ENCODE measurements around the gene CALCOCO2. TPM values are rescaled to one million over a fixed set of nuclear protein-coding genes. Genes with fewer than 3 reads are reported as not detected.
A peak's percentile ranks its signal among the peaks of the same experiment; 100 is the strongest.
"Not testable (repeated sequence)": the region's sequence is repeated elsewhere in the genome, so short reads cannot be mapped to it uniquely, and the experiment has no call there.

Gene CALCOCO2
- total RNA-seq, 2 experiments from 2014 or later, result 162 to 176 TPM

DNA sequence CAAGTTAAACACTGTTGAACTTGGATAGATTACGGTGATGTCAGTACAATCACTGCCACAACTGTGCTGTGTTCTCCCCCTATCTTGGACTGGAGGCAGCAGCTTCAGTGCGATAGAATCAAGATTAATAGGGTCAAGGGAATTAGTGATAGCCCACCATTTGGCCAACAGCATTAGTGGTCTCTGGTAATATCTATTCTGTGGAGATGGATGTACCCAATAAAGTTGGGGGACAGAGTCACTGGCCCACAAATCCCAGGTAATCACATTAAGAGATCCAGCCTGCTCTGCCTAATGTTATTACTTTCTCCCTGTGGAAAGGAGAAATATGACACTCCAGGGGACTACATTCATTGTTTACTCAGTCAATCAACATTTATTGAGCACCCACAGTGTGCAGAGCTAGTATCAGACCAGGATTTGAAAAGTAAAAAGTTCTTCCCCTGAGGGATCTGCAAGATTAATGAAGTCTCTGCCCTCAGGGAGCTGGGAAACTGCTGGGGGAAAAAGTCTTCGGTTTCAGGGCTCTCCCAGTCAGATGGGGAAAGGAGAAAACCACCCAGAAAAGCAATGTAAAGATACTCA lies 38.2 kb downstream of the CALCOCO2 start:
- no peak for DNase-seq
- no peaks in the 10 kb centered on the region for H3K9me3 Mint-ChIP-seq
- peaks cover 7% of the 10 kb centered on the region for H3K4me1 Mint-ChIP-seq
- no peak overlapping the region for H3K4me3 Mint-ChIP-seq
- H3K36me3 Mint-ChIP-seq (ENCODE audit: low read depth), result peaks cover 18% of the 10 kb centered on the region
- CTCF ChIA-PET, result interaction anchor here (0.7 to 1.5 kb wide), 3 partner anchors 10 to 190 kb away, joined by 3 to 7 read pairs (median 3); no protein-coding TSS in a partner anchor
- H3K27me3 Mint-ChIP-seq, result no peaks in the 10 kb centered on the region
- POLR2A ChIA-PET, result interaction anchor here (1.0 to 1.6 kb wide), 3 partner anchors 9 to 51 kb away, joined by 3 to 4 read pairs (median 4); no protein-coding TSS in a partner anchor
- H3K27ac Mint-ChIP-seq, result no peak overlapping the region

DNA sequence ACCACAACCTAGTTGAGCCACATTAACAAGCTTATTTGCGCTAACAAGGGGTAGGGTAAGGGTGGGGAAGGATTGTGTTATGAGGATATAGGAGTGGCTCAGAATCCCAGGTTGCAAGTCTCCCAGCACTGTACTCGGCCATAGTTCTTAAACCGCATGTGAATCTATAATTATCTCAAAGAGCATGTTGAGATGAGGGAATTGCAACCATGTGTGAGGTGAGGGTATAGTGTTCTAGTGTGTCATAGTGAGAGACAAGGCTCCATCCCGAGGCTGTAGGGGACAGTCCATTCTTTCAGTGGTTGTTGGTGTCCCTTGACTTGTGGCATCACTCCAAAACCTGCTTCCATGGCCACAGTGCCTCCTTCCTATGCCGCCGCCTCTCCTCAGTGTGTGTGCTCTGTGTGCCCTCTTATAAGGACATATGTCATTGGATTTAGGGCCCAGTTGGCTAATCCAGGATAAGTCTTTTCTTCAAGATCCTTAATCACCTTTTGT lies 39.0 kb downstream of the CALCOCO2 start:
- CTCF ChIA-PET, result interaction anchor here (0.7 to 1.5 kb wide), 3 partner anchors 9 to 191 kb away, joined by 3 to 7 read pairs (median 3); no protein-coding TSS in a partner anchor
- Mint-ChIP-seq H3K27ac (no peak overlapping the region), H3K4me1 (peaks cover 7% of the 10 kb centered on the region), H3K4me3 (no peak overlapping the region), H3K27me3 (peaks cover 1% of the 10 kb centered on the region), H3K9me3 (no peaks in the 10 kb centered on the region), H3K36me3 (ENCODE audit: low read depth) (peaks cover 10% of the 10 kb centered on the region)
- POLR2A ChIA-PET, result no interaction called here
- DNase-seq, result no peak

DNA sequence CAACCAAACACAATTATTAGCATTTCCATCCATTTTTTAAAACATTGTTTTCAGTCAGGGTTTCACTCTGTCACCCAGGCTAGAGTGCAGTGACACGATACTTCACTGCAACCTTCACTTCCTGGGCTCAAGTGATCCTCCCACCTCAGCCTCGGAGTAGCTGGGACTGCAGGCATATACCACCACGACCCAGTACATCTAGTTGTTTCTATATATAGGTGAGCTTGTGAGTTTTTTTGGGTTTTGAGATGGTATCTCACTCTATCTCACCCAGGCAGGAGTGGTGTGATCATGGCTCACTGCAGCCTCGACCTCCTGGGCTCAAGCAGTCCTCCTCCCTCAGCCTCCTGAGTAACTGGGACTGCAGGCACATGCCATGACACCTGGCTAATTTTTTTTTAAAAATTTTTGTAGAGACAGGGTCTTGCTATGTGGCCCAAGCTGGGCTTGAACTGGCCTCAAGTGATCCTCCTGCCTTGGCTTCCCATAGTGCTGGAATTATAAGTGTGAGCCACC lies 40.3 kb downstream of the CALCOCO2 start:
- Mint-ChIP-seq H3K27me3 (peaks cover 3% of the 10 kb centered on the region), H3K4me1 (peaks cover 7% of the 10 kb centered on the region), H3K36me3 (ENCODE audit: low read depth) (peaks cover 3% of the 10 kb centered on the region), H3K27ac (no peak overlapping the region), H3K4me3 (no peak overlapping the region), H3K9me3 (no peaks in the 10 kb centered on the region)
- POLR2A ChIA-PET, result interaction anchor here (0.8 kb wide), 1 partner anchor 36 kb away, joined by 3 read pairs; no protein-coding TSS in a partner anchor
- DNase-seq, result no peak
- CTCF ChIA-PET, result interaction anchor here (0.6 to 19.7 kb wide), 5 partner anchors 8 to 62 kb away, joined by 3 to 570 read pairs (median 5); partner anchors contain the start of gene TTLL6

DNA sequence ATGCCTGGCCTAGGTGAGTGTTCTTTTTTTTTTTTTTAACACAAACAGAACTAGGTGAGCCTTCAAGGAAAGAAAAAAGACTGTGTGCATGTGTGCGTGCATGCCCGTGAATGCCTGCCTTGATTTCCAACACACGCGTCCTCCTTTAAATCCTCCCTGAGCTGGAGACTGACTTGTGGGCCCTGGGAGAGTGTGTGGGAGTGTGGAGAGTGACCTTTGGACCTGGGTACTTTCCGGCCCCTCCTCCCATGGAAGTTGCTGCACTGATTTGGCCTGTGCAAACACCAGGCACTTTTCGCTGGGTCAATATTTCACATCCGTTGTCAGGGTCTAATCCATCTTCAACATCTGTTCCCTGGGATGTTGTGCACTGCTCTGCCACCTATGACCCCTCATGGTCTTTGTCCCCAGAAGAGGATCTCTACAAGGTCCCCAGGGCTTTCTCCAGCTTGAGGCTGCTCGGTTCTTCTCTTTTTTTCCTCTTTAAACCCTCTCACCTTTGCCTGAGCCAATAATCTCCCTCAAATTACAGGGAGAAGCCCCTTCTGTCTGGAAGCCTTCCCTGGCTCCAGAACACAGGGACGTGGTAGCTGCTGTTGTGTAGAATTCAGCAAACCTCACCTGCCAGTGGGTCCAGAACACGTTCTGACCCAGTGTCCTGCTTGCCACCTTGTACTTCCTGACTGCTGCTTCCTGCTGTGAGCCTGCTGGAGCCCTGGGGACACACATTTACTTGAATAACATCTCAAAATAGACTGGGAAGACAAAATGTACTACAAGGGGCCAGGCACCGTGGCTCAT lies 40.9 kb downstream of the CALCOCO2 start:
- peaks cover 7% of the 10 kb centered on the region for H3K4me1 Mint-ChIP-seq
- POLR2A ChIA-PET, result interaction anchor here (0.7 kb wide), 1 partner anchor 854 kb away, joined by 3 read pairs; no protein-coding TSS in a partner anchor
- DNase-seq, result no peak
- no peak overlapping the region for H3K27ac Mint-ChIP-seq
- no peaks in the 10 kb centered on the region for H3K9me3 Mint-ChIP-seq
- CTCF ChIA-PET, result interaction anchor here (1.1 to 19.7 kb wide), 3 partner anchors 13 to 62 kb away, joined by 3 to 570 read pairs (median 15); partner anchors contain the start of gene TTLL6
- no peaks in the 10 kb centered on the region for H3K36me3 Mint-ChIP-seq (ENCODE audit: low read depth)
- H3K4me3 Mint-ChIP-seq, result no peak overlapping the region
- H3K27me3 Mint-ChIP-seq, result peaks cover 3% of the 10 kb centered on the region

DNA sequence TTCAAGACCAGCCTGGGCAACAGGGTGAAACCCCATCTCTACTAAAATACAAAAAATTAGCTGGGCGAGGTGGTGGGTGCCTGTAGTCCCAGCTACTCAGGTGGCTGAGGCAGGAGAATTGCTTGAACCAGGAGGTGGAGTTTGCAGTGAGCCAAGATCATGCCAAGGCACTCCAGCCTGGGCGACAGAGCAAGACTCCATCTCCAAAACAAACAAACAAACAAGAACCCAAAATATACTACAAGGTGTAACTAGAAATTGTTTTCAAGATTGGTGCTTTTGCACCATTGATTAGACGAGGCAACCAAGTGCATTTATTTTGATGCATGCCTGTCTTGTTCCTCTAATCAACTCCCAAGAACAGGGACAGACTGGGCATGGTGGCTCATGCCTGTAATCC lies 41.6 kb downstream of the CALCOCO2 start:
- H3K27ac Mint-ChIP-seq; DNase-seq; H3K4me1 Mint-ChIP-seq; H3K36me3 Mint-ChIP-seq (ENCODE audit: low read depth); H3K4me3 Mint-ChIP-seq; H3K9me3 Mint-ChIP-seq; H3K27me3 Mint-ChIP-seq; POLR2A ChIA-PET: not testable (repeated sequence)
- CTCF ChIA-PET, result interaction anchor here (2.0 to 19.7 kb wide), 2 partner anchors 12 to 63 kb away, joined by 15 to 570 read pairs; partner anchors contain the start of gene TTLL6

DNA sequence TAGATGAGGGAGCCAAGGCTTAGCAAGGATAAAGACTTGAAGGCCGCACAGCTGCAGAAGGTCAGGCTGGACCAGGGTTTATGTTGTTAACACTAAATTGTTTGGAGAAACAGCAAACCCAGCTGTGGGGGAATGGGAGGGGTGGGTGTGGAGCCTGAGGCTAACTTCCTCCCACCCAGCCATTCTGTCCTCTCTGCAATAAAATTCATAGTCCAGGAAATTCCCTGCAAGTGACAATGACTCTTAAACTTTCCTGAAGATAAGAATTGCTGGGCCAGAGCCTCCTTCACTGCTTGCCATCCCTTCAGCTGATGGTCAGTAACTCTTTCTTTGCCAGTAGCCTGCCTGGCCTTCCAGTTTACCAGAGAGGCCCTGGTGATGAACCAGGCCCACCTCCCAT lies 42.4 kb downstream of the CALCOCO2 start:
- Mint-ChIP-seq H3K4me3 (no peak overlapping the region), H3K4me1 (peaks cover 7% of the 10 kb centered on the region), H3K36me3 (ENCODE audit: low read depth) (no peaks in the 10 kb centered on the region), H3K9me3 (no peaks in the 10 kb centered on the region), H3K27ac (no peak overlapping the region), H3K27me3 (peaks cover 3% of the 10 kb centered on the region)
- CTCF ChIA-PET, result interaction anchor here (0.6 to 19.7 kb wide), 5 partner anchors 9 to 74 kb away, joined by 3 to 570 read pairs (median 5); partner anchors contain the start of gene TTLL6
- POLR2A ChIA-PET, result no interaction called here
- no peak for DNase-seq

DNA sequence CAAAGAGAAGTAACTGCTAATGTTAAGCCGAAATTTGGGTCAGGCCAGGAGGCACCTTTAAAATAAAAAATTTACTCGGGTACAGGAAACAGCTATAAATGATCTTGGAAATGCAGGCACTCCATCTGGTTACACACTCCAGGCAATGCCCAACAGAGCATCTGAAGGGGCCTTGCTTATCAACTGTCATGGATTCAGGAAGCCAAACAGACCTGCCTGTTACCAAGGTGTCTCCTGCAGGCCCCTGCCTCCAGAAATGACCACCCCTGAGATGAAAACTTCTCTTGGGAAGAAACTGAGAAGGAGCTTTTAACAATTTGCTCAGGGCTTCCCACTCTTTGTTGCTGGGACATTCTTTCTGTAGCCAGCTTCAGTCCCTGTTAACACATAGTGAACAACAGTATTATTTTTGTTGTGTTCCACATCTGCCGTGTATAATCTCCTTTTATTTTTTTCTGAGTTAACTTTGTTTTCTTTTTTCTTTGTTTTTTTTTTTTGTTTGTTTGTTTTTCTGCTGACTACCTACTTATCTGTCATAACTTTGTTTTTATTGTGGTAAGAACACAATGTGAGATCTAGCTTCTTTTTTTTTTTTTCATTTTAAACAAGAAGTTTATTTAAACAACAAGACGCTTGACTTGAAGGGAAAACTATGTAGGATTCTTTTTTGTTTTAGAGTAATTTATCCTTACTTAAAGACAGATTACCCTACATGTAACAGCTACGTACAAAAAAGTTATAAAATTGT lies 43.0 kb downstream of the CALCOCO2 start:
- no peak for DNase-seq
- POLR2A ChIA-PET, result interaction anchor here (0.6 kb wide), 1 partner anchor 960 kb away, joined by 3 read pairs; no protein-coding TSS in a partner anchor
- H3K4me3 Mint-ChIP-seq, result no peak overlapping the region
- no peaks in the 10 kb centered on the region for H3K36me3 Mint-ChIP-seq (ENCODE audit: low read depth)
- CTCF ChIA-PET, result interaction anchor here (0.6 to 19.7 kb wide), 8 partner anchors 9 to 196 kb away, joined by 3 to 570 read pairs (median 4); partner anchors contain the start of gene TTLL6
- peaks cover 7% of the 10 kb centered on the region for H3K4me1 Mint-ChIP-seq
- H3K27ac Mint-ChIP-seq, result no peak overlapping the region
- H3K9me3 Mint-ChIP-seq, result no peaks in the 10 kb centered on the region
- peaks cover 3% of the 10 kb centered on the region for H3K27me3 Mint-ChIP-seq

DNA sequence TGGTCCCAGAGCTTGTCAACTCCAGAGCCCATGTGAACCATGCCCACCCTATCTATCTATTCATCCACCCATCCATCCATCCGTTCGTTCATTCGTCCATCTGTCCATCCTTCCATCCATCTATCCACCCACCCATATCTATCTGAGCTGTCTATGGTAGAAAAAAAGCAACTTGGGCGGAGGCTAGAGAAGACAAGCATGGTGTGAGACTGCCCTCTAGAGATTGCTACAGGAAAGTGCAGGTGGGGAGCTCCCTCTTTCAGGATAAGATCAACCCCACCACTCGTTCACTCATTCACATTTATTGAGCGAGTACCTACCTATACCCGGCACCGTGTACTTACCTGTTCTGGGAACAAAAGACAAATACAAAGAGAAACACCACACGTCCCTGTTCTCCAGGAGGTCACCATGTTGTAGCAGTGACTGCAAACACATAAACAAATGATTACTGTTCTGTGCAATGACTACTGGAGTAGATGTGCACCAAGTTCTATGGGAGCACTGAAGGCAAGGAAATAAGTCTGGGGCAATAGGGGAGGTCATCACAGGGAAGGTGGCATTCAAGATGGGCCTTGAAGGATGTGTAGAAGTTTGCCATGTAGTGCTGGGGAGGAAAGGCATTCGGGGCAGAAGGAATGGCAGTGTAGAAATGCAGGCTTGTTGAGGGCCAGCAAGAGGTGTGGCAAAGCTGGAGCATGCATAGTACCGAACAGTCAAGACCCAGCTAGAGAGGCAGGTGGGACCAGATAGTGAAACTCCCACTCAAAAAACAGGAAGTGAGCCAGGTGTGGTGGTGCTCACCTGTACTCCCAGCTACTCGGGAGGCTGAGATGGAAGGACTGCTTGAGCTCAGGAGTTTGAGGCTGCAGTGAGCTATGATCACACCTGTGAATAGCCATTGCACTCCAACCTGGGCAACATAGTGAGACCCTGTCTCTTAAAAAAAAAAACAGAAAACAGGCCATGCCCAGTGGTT lies 48.4 kb downstream of the CALCOCO2 start:
- peaks cover 3% of the 10 kb centered on the region for H3K27me3 Mint-ChIP-seq
- H3K4me3 Mint-ChIP-seq, result no peak overlapping the region
- peak; percentile 58 for DNase-seq
- no peaks in the 10 kb centered on the region for H3K36me3 Mint-ChIP-seq (ENCODE audit: low read depth)
- H3K9me3 Mint-ChIP-seq, result no peaks in the 10 kb centered on the region
- POLR2A ChIA-PET, result interaction anchor here (0.5 to 1.8 kb wide), 13 partner anchors 10 to 202 kb away, joined by 3 to 5 read pairs (median 4); partner anchors contain the start of gene ATP5MC1
- H3K4me1 Mint-ChIP-seq, result peaks cover 24% of the 10 kb centered on the region
- no peak overlapping the region for H3K27ac Mint-ChIP-seq
- CTCF ChIA-PET, result interaction anchor here (0.6 to 19.7 kb wide), 42 partner anchors 9 to 613 kb away, joined by 3 to 570 read pairs (median 5); partner anchors contain the start of genes ATP5MC1, HOXB13 and TTLL6

DNA sequence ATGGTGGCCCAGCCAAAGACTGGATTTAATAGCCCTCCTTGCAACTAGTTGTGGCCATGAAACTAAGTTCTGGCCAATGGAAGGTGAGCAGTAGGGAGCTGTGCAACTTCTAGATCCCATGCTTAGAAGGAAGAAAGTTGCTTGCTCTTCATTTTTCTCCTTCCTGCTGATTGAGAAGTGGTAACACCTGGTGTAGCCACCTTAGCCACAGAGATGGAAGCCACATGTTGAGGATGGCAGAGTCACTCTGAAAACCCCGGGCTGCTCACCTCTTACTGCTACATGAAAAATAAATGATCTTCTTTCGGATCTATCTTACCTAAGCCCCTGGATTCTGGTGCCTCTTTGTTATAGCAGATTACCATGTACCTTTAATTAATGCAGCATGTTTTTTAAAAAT lies 51.4 kb downstream of the CALCOCO2 start:
- peak; percentile 53 for DNase-seq
- Mint-ChIP-seq H3K9me3 (no peaks in the 10 kb centered on the region), H3K4me3 (no peak overlapping the region), H3K4me1 (peaks cover 25% of the 10 kb centered on the region), H3K27ac (peak overlapping the region; percentile 53), H3K36me3 (ENCODE audit: low read depth) (no peaks in the 10 kb centered on the region), H3K27me3 (no peaks in the 10 kb centered on the region)
- ChIA-PET CTCF (interaction anchor here (0.7 to 19.7 kb wide), 6 partner anchors 9 to 202 kb away, joined by 3 to 570 read pairs (median 4); partner anchors contain the start of genes ATP5MC1 and TTLL6), POLR2A (interaction anchor here (0.9 to 2.0 kb wide), 3 partner anchors 10 to 151 kb away, joined by 3 to 4 read pairs (median 3); partner anchors contain the start of gene ATP5MC1)

DNA sequence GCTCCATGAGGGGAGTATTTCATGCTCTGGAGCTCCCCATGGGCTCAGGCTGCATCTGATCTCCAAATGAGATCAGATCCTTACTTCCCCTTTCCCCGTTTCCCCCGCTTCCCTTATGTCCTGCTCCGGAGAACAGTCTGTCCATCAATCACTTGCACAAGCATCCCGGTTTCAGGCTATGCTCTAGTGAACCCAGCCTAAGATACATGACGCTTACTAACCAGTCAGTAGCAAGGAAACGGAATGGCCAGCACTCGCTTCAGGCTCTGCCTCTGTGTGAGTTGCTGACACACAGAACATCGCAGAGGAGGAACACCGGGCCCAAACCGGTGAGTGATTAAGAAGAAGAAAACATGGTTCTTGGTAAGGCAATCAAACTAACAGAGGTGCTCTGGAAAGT lies 52.3 kb downstream of the CALCOCO2 start:
- no peaks in the 10 kb centered on the region for H3K9me3 Mint-ChIP-seq
- CTCF ChIA-PET, result interaction anchor here (0.7 to 19.7 kb wide), 8 partner anchors 9 to 203 kb away, joined by 3 to 570 read pairs (median 4); partner anchors contain the start of genes ATP5MC1 and TTLL6
- POLR2A ChIA-PET, result interaction anchor here (0.9 to 2.0 kb wide), 4 partner anchors 9 to 150 kb away, joined by 3 to 4 read pairs (median 3); partner anchors contain the start of gene ATP5MC1
- peaks cover 25% of the 10 kb centered on the region for H3K4me1 Mint-ChIP-seq
- no peaks in the 10 kb centered on the region for H3K27me3 Mint-ChIP-seq
- no peak for DNase-seq
- H3K27ac Mint-ChIP-seq, result no peak overlapping the region
- no peaks in the 10 kb centered on the region for H3K36me3 Mint-ChIP-seq (ENCODE audit: low read depth)
- H3K4me3 Mint-ChIP-seq, result no peak overlapping the region

DNA sequence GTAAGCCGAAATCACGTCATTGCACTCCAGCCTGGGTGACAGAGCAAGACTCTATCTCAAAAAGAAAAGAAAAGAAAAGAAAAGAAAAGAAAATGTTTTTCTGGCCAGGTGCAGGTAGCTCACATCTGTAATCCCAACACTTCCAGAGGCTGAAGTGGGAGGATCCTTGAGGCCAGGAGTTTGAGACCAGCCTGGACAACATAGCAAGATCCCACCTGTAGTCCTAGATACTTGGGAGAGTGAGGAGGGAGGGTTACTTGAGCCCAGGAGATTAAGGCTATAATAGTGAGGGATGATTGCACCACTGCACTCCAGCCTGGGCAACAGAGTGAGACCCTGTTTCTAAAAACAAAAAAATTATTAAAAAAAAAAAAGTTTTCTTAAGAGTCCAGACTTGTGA lies 59.3 kb downstream of the CALCOCO2 start:
- Mint-ChIP-seq H3K27ac (no peak overlapping the region), H3K4me1 (peaks cover 29% of the 10 kb centered on the region), H3K27me3 (no peaks in the 10 kb centered on the region), H3K9me3 (no peaks in the 10 kb centered on the region), H3K4me3 (no peak overlapping the region), H3K36me3 (ENCODE audit: low read depth) (peaks cover 3% of the 10 kb centered on the region)
- DNase-seq, result no peak
- POLR2A ChIA-PET, result interaction anchor here (1.6 kb wide), 1 partner anchor 18 kb away, joined by 6 read pairs; the partner anchor contains the start of gene UBE2Z
- CTCF ChIA-PET, result interaction anchor here (1.2 to 19.7 kb wide), 3 partner anchors 11 to 166 kb away, joined by 3 to 570 read pairs (median 5); partner anchors contain the start of gene TTLL6
